Hepatocyte (in vitro differentiated cells): ENCODE results near the gene OSBP2. TPM values are rescaled to one million over a fixed set of nuclear protein-coding genes. Genes with fewer than 3 reads are reported as not detected.

Experiments
- DNase-seq: peaks from one replicate; pipeline ENCODE4 v3.0.0-alpha.2; 2016; ENCODE audit warnings: low spot score
- H2AFZ ChIP-seq: fragments of 200-600 bp; sonication (generic); 2 replicates; pipeline ENCODE4 v1.6.0; 2016; ENCODE audit warnings: antibody characterized with exemption, mild to moderate bottlenecking
- H3K27ac ChIP-seq: fragments of 200-600 bp; sonication (generic); 2 replicates; pipeline ENCODE4 v1.5.1; 2016; ENCODE audit warnings: mild to moderate bottlenecking
- H3K27me3 ChIP-seq: fragments of 200-600 bp; sonication (generic); 2 replicates; pipeline ENCODE4 v1.6.1; 2016
- H3K36me3 ChIP-seq: fragments of 200-600 bp; sonication (generic); replicated peaks from 2 replicates; pipeline ENCODE4 v1.5.1; 2016; ENCODE audit warnings: low read depth; ENCODE audit not compliant: insufficient read depth
- H3K4me1 ChIP-seq: fragments of 200-600 bp; sonication (generic); 2 replicates; pipeline ENCODE4 v1.5.1; 2016; ENCODE audit warnings: mild to moderate bottlenecking, moderate library complexity; ENCODE audit not compliant: insufficient read depth
- H3K4me2 ChIP-seq: fragments of 200-600 bp; sonication (generic); 2 replicates; pipeline ENCODE4 v1.6.0; 2016
- H3K4me3 ChIP-seq: fragments of 200-600 bp; sonication (generic); 2 replicates; pipeline ENCODE4 v1.5.1; 2016; ENCODE audit warnings: mild to moderate bottlenecking
- H3K79me2 ChIP-seq: fragments of 200-600 bp; sonication (generic); 2 replicates; pipeline ENCODE4 v1.6.0; 2017; ENCODE audit warnings: mild to moderate bottlenecking
- H3K9me2 ChIP-seq: fragments of 200-600 bp; sonication (generic); replicated peaks from 2 replicates; pipeline ENCODE4 v1.6.0; 2017; ENCODE audit warnings: mild to moderate bottlenecking; ENCODE audit not compliant: insufficient read depth
- H3K9me3 ChIP-seq: fragments of 200-600 bp; sonication (generic); 2 replicates; pipeline ENCODE4 v1.5.1; 2016; ENCODE audit warnings: low read depth, mild to moderate bottlenecking
- H4K20me1 ChIP-seq: fragments of 200-600 bp; sonication (generic); 2 replicates; pipeline ENCODE4 v1.6.0; 2016; ENCODE audit warnings: mild to moderate bottlenecking; ENCODE audit not compliant: insufficient read depth, poor library complexity, severe bottlenecking
- CTCF ChIP-seq: fragments of 200-600 bp; sonication (generic); IDR thresholded peaks from 2 replicates; pipeline ENCODE4 v1.5.1; 2016; ENCODE audit warnings: antibody characterized with exemption, mild to moderate bottlenecking; ENCODE audit not compliant: poor library complexity
- EZH2 ChIP-seq: fragments of 200-600 bp; sonication (generic); IDR thresholded peaks from 2 replicates; pipeline ENCODE4 v1.6.1; 2016; ENCODE audit warnings: antibody characterized with exemption, mild to moderate bottlenecking, borderline replicate concordance
- EZH2phosphoT487 ChIP-seq: fragments of 200-600 bp; sonication (generic); IDR thresholded peaks from one replicate; pipeline ENCODE4 v1.6.1; 2018; ENCODE audit warnings: antibody characterized with exemption, mild to moderate bottlenecking, low read depth, moderate library complexity; ENCODE audit not compliant: unreplicated experiment, severe bottlenecking
- WGBS: methylation state at CpG from one replicate; pipeline ENCODE4 v1.1.6; 2016; ENCODE audit warnings: low lambda C conversion rate; ENCODE audit errors: missing lambda C conversion rate; 5-methylcytosine and 5-hydroxymethylcytosine counted together
- polyA plus RNA-seq: library from polyadenylated mRNA; unstranded; fragments of >200 nt; fragmentation: Nextera tagmentation; extraction: Ambion mirVana; gene quantifications from 2 replicates; pipeline ENCODE4 v1.2.1, GENCODE V29; 2016
- total RNA-seq: library from RNA; depleted of rRNA; stranded (reverse); fragments of >200 nt; gene quantifications from 2 replicates; pipeline ENCODE4 v1.2.3, GENCODE V29; 2014

OSBP2 gene
- total and polyA plus RNA-seq, 2 experiments from 2014 or later: 23.0 to 25.5 TPM

DNA sequence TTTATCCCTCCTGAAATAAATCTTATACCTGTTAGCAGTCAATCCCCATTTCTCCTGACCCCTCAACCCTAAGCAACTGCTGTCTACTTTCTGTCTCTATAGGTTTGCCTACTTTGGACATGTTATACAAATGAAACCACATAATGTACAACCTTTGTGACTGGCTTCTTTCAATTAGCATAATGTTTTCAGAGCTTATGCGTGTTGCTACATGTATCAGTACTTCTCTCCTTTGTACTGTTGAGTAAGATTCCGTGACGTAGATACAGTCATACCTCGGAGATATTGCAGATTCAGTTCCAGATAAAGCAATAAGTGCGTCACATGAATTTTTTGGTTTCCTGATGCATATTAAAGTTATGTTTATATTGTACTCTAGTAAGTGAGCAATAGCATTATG, 146.6 kb downstream of the OSBP2 start:
- 92% methylated on average over 5 of the region's 5 CpGs for WGBS
- Histone ChIP-seq H2AFZ (no peak overlapping the region), H3K4me3 (no peak overlapping the region), H3K36me3 (no peaks in the 10 kb centered on the region), H4K20me1 (no peaks in the 10 kb centered on the region), H3K4me2 (no peak overlapping the region), H3K79me2 (no peaks in the 10 kb centered on the region), H3K27me3 (no peaks in the 10 kb centered on the region), H3K9me2 (no peaks in the 10 kb centered on the region), H3K27ac (no peak overlapping the region), H3K4me1 (no peaks in the 10 kb centered on the region), H3K9me3 (peaks cover 2% of the 10 kb centered on the region)
- DNase-seq: no peak
- TF ChIP-seq EZH2 (no peak), EZH2phosphoT487 (no peak), CTCF (no peak)

DNA sequence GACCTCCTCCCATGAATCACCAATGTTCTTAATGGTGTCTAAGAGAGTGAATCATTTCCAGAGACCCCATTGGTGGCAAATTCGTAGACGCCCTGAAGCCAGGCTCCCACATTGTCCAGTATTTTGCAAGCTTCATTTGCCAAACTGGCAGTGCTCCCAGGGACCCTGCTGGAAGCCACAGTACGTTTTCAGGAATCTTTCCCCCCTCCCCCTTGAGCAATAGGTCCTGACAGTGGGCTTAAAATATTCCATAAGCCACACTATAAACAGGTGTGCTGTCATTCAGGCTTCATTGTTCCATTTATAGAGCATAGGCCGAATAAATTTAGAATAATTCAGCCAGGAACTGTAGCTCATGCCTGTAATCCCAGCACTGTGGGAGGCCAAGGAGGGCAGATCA, 148.6 kb downstream of the OSBP2 start:
- Histone ChIP-seq H3K79me2 (no peaks in the 10 kb centered on the region), H4K20me1 (no peaks in the 10 kb centered on the region), H3K27me3 (no peaks in the 10 kb centered on the region), H3K4me1 (no peaks in the 10 kb centered on the region), H3K36me3 (no peaks in the 10 kb centered on the region), H3K4me2 (no peak overlapping the region), H3K9me3 (peaks cover 2% of the 10 kb centered on the region), H3K27ac (no peak overlapping the region), H2AFZ (no peak overlapping the region), H3K9me2 (no peaks in the 10 kb centered on the region), H3K4me3 (no peak overlapping the region)
- no peak for DNase-seq
- TF ChIP-seq EZH2phosphoT487 (no peak), CTCF (no peak), EZH2 (no peak)
- WGBS: 85% methylated on average over 4 of the region's 4 CpGs

GRCh38 chr22:30847583-30847982, 152.9 kb downstream of the OSBP2 start:
- 93% methylated on average over 1 of the region's 1 CpG for WGBS
- no peaks in the 10 kb centered on the region for H3K27me3 ChIP-seq
- no peaks in the 10 kb centered on the region for H3K36me3 ChIP-seq
- H3K4me1 ChIP-seq: no peaks in the 10 kb centered on the region
- TF ChIP-seq EZH2 (no peak), EZH2phosphoT487 (no peak), CTCF (no peak)
- H3K79me2 ChIP-seq: no peaks in the 10 kb centered on the region
- DNase-seq: no peak
- no peak overlapping the region for H3K4me3 ChIP-seq
- no peak overlapping the region for H3K27ac ChIP-seq
- H3K4me2 ChIP-seq: no peak overlapping the region
- no peaks in the 10 kb centered on the region for H4K20me1 ChIP-seq
- no peaks in the 10 kb centered on the region for H3K9me3 ChIP-seq
- H3K9me2 ChIP-seq: no peaks in the 10 kb centered on the region
- H2AFZ ChIP-seq: no peak overlapping the region

GRCh38 chr22:30855266-30855665, 160.6 kb downstream of the OSBP2 start:
- no peaks in the 10 kb centered on the region for H3K36me3 ChIP-seq
- WGBS: 92% methylated on average over 3 of the region's 3 CpGs
- TF ChIP-seq EZH2phosphoT487 (no peak), EZH2 (no peak), CTCF (no peak)
- no peak overlapping the region for H3K27ac ChIP-seq
- H3K4me2 ChIP-seq: no peak overlapping the region
- H3K4me3 ChIP-seq: no peak overlapping the region
- no peaks in the 10 kb centered on the region for H3K4me1 ChIP-seq
- H2AFZ ChIP-seq: no peak overlapping the region
- no peaks in the 10 kb centered on the region for H3K9me3 ChIP-seq
- no peak for DNase-seq
- H4K20me1 ChIP-seq: no peaks in the 10 kb centered on the region
- H3K9me2 ChIP-seq: no peaks in the 10 kb centered on the region
- no peaks in the 10 kb centered on the region for H3K27me3 ChIP-seq
- no peaks in the 10 kb centered on the region for H3K79me2 ChIP-seq
